Nucleus accumbens (tissue), 56 donors: Measurements from ENCODE around the gene DENND1B.

Source experiments
- DNase-seq, 56 donors: peaks; one replicate each; lab custom pipeline; 2025; lab: John Stamatoyannopoulos, UW

DENND1B gene

DNA sequence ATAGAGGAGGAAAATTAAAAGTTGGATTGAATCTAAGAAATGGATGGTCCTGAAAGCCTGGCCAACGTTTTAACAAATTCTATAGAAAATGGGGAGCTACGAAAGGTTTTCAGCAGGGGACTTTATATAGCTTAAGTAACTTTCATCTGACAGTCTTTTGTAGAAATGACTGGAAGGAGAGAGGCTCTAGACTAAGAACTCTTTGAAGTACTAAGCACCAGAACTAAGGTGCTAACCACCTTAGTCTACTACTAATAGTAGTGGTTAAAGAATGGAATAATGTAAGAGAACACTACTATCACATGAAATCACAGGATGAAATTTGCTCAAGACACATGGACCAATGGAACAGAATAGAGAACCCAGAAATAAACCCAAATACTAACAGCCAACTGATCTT, 126.1 kb downstream of the DENND1B start:
- DNase-seq, result no peak

DNA sequence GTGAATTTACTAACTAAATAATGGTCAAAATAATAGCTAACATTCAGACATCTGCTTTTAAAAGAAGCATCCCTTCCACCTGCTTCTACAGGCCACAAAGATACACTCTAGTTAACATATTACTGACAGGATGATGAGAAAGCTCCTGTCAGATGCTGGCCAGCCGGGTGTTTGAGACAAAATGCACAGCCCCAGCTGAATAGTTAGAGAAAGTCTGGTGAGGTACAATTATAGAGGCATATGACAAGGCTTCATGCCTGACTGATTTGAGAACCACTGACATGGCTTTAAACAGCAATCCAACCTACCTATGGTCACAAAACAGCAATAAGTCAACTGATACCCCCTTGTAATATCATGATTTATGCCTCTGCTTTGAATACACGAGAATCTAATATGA, 137.0 kb downstream of the DENND1B start:
- no peak for DNase-seq

DNA sequence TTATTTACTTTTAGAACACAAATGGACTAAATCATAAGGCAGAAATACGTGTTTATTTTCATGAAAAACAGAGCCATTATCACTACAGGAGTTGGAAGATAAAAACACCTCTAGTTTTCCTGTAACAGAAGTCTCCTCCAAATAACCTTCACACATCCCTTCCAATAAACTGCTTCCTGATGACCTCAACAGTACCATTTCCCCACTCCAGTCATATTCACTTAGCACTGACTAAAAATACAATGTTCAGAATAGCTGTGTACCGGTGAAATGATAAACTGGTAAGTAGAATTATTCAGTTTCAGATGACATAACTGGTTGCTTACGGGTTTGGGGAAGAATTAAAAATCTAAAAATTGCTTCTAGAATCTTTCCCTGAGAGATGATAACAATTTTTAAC, 137.9 kb downstream of the DENND1B start:
- DNase-seq, result no peak

DNA sequence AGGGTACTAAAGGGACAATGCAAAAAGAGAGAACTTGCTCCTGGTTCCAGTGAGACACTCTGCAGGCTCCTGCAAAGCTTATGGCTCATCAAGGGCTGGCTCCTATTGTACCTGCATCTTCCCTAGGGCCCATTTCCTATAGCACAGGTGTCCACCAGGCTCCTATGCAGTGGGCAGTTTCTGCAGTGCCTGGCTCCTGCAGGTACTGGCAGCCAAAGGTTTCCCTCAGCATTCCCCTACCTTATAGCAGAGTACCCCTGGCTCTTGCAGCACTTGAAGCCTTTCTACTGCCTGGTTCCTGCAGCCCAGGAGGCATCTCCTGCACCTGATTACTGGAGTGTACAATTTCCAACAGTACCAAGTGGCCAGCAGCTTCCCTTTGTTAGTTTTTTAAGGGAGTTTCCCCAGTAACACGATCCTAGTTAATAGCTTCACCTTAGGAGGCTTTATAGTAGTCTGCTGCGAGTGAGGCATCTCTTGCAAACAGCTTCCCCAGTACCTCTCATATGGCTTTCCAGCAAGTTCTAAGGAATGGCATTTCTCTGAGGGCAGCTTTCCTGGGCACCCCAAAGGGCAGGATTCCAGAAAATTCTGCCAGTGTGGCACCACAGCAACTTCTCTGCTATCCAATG, 141.7 kb downstream of the DENND1B start:
- DNase-seq, result no peak

DNA sequence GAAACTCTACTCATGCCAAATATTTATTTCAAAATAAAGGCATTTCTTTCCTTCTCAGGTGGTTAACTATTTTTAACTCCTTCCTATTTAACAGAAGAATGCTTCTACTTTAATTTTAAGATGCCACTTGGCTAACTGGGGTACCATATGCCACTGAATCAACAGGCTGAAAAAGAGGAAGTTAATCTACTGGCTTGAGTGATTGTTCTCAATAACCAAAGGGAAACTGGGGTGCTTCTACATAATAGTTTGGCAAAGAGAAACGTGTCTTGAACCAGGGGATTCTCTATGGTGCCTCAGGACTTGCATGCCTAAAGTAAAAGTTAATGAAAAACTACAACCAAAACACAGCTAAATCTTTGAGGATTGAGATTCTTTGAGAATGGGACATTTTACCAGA, 142.6 kb downstream of the DENND1B start:
- no peak for DNase-seq

DNA sequence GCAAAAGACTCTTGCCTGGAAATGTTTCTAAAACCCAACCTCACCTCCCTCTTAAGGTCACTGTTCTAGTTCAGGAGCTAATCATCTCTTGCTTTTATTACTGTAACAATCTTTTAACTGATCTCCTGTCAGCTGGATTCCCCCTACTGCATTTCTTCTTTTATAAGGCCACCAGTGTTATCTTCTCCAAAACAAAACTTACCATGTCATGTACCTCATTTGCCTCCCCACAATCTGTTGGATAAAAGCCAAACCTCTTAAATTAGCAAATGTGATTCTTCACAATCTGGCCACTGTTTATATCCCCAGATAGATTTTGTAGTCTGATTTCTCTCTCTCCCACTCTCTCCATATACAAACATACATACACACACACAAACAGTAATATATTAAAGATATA, 143.3 kb downstream of the DENND1B start:
- DNase-seq, result no peak

DNA sequence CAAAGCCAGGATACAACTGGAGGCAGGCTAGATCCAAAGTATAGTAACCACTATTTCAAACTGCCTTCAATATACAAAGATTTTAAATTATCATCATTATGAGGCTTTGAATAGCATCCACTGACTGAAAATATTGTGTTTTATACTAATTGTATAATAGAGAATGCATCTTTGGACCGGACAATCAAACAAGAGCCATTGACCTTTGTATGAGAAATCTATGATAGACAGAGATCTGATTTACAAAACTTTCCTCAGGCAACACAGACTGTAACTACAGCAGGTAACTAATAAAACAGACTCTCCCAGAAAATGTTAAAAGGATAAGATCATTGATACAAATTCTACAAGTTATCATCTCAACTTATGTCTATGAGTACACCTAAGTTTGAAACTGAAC, 152.9 kb downstream of the DENND1B start:
- no peak for DNase-seq

DNA sequence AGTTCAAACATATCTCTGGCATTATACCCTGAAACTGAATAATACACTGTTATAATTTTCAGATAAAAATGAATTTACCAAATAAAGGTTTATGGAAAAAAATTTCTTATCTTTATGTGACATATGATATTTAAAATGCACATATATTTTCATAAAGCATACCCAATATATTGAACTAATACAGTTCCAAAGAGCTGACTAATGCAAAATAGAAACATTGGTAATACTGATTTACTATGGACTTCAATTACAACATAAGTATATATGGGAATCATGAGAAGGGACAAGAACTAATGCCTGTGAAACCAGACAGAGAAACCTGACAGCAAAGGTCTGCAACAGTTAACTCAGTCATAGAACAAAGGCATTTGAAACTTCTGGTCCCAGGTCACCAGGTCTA, 153.5 kb downstream of the DENND1B start:
- no peak for DNase-seq

DNA sequence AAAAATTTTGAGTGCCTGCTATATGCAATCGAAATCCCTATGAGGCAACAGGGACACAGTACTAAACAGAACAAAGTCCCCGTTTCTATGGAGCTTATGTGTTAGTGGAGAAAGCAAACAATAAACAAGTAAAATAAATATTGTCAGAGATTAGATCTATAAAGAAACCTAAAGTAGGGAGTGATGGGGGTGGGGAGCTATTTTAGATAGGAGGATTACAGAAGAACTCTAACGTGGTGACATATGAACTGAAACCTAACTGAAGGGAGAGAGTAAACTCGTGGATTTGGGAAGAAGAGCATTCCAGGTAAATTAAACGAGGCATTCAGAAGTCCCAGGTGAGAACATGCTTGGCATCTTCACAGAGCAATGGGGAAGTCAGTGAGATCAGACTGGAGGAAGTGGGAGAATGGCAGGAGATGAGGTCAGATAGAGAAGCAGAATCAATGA, 154.5 kb downstream of the DENND1B start:
- no peak for DNase-seq

DNA sequence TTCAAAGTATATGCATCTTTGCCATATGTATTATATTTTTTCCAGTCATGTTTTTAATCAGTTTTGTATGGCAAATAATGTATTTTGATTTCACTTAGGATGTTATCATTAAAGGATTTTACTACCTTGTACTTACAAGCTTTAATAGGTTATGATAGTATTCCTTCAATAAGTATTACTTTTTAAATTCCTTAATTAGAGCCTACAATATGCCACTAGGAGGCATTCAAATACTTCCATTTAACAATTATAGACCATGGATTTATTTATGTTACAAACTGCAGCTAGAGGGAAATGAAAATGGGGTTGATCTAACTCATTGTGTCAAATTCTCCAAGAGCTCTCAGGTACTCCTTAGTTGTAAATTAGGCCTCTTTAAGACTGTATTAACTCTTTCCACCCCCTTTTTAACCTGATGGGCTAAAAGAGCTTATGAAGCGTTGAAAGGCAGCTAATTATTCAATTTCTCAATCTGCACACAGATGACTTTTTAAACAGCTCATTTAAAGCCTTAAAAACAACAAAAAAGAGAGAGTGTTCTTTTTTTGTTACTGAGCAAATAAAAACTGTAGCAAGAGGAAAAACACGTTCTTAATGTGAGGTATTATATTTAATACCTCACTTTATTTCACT, 156.2 kb downstream of the DENND1B start:
- DNase-seq, result no peak

DNA sequence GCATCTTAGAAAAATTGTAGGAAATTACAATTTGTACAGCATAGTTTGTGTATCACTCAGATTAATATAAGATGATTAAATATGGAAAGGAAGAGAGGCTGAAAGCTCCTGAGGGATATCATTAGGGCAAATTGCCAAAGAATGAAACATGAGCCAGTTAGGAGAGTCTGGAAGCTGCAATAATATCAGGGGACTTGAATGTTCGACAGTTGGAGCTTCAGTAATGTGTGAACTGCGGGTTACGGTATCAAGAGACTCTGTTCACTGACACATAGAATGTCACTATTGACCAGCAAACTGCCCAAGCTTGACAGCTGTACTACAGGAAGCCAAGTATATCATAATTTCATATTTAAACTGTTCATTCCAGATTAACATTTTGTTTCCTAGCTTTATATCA, 157.2 kb downstream of the DENND1B start:
- DNase-seq, result no peak

DNA sequence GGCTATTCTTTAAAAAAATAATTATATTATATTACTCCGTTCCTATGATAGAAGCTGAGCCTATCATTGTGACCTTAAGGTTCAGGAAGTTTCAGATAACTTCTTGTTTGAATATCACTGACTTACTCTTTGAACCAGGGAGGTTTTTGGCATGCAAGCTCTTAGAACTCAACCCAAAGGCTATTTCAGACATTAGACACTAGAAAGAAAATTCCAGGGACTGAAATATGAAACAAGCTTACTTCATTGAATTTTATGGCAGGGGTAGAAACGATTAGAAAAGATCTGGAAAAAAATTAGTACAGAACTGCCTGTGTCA, 159.6 kb downstream of the DENND1B start:
- DNase-seq, result no peak

DNA sequence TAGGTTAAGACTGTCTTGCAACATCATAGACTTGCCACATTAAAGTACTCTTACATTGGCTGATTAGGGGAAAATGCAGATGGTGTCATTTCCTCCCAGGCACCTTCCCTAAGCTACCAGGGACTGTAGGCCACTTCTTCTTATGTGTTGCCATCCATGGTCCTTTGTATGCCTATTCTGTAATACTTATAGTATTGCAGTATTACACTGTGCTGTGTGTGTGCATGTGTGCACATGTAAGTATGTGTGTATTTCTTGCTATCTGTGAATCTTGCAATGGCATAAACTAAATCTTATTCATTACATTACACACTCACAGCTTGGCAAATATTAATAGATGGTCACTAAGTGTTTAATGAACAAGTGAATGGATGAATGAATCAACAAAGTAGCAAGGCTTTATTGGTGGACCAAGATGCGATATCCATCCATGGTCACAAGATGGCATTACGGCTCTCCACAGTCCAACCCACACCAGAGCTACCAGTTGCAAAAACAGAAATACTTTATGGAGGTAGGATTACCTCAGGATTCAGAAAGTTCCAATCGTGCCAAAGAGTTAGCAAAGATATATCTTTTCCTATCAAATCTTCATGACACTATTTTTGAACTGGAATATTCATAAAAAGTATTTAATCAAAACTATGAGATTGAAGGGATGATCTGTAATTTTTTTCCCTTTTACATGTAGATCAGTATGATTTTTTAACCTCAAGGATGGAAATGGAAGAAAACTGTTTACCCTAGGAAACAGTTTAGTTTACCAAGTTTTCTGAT, 160.2 kb downstream of the DENND1B start:
- DNase-seq, result peak in 2 of 56 donors; percentile 9 to 12

DNA sequence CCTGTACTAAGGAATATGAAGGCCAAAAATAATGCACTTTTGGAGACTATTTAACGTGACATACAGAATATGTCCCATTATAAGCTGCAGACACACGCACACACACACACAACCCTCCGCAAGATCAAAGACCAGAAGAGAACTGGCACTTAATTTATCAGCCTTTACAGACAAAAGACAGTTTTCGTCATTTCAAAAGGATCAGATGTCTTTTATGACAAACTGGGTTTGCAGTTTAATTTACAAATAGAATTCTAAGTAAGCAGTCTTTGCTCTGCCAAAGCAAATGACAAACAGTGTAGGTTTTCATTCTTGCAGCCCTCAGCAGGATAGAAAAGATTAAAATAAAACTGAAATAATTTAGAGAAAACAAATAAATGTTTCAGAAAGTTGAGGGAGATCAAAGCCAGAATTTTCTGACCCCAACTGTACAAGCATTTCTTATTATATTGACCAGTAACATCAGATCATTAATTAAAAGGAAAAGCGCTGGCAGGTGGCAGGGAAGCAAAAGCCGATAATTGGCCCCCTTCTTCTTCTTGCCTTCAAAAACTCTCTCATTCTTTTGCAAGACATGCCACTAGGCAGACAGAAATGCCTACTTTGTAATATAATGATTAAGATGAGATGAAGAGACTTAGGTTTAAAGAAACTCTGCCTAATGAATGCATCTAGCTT, 169.0 kb downstream of the DENND1B start:
- no peak for DNase-seq

DNA sequence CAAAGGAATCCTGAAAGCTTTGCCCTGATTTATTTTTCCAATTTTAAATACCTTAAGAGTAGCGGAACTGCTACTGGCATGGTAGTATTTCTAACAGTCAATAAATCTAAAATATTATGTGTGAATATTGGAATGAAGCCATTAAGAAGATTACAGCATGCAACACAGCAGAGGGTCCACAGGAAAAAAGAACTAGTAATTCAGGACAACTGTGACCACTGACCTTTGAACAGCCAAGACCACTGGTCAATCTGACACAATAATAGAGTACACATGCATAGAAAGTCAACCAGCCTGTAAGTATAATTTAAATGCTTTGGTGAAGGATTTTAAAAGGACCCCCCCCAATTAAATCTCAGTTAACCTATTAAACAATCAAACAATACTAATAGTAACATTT, 171.0 kb downstream of the DENND1B start:
- DNase-seq, result no peak

DNA sequence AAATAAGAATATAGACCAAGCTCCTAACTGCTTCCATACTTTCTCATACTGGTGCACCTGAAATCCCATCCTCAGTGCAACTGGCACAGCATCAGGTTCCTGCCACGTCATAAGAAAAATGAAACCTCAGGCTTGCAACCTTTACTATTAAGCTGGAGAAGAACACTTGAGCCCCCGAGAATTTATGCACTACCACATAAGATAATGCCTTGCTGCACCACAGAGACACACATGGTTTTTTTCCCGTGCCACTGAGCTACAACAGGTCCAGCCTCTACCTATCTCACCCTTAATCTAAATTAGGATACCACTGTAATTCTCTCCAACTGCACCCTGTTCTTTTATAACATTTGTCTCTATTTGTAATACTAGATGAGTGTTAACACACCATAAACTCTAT, 174.5 kb downstream of the DENND1B start:
- no peak for DNase-seq

DNA sequence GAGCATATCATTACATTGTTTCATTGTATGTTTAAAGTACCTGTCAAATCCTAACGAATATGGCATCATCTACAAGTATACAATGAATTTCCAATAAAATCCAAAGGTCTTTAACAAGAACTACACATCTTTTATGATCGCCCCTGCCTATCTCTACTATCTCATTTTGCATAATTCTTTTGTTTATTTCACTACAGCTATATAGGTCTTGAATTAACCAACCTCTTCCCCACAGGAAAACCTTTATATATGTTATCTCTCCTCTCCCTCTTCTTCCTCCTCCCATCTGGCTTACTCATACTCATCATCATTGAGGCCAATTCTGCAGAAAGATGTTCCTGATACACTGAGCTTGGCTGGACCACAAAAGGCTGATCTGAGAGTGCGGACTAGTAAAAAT, 175.5 kb downstream of the DENND1B start:
- no peak for DNase-seq

DNA sequence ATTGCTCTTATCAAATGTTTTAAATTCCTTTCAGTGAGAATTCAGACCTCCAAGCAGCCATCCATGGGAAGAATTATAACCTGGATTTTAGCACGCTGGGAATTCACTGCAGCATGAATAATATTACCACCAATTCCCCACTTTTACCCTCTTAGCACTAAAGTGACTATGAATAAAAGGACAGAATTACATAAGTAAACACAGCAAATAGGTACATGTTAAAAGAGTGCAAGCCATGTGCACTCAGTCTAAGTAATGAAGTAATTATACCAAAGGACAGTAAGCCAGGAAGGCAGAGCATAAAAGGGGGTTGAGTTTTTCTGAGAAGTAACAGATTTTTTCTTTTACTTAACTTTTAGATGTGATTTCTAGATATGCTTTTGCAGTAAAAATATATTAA, 176.3 kb downstream of the DENND1B start:
- no peak for DNase-seq

DNA sequence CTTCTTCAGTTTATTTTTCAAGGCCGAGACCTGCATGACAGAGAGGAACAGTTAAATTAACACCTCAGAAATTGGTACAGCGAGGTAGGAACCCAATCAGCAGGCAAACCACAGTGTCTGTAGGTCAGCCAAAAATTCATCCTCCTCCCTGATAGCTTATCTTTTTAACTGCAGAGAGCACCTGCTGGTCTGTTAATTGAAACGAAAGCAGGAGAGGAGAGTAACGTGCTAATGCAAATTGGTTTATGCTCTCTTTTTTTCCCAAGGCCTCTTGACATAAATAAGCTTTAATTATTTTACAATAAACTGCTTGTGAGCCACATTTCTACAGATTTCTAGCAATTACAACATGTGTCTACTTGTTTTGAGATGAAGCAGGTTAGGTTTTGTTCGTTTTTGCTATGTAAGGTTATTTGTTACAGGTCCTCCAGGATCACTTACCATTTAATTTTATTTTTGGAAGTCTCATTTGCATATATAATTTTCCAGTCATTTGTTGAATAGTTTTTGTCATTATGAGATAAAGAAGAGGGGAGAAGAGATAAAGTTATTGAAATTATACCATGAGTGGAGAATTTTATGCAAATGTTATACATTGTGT, 179.9 kb downstream of the DENND1B start:
- no peak for DNase-seq

DNA sequence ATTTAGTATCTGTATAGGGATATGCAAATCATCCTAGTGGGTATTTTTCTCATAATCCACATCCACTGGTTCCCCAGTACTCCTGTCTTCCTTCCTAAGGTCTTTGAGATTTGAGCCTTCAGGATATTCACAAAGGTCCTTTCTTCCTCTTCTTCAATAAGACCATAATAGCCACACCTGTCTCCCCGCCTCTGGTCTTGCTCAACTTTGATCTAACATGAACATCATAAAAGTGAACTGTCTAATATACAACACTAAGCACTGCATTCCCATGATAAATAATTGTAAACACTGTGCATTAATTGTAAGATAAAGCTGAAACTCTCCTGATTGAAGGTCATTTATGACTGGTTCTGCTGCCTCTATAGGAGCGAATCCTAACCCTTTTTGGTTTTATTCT, 184.6 kb downstream of the DENND1B start:
- DNase-seq, result no peak

DNA sequence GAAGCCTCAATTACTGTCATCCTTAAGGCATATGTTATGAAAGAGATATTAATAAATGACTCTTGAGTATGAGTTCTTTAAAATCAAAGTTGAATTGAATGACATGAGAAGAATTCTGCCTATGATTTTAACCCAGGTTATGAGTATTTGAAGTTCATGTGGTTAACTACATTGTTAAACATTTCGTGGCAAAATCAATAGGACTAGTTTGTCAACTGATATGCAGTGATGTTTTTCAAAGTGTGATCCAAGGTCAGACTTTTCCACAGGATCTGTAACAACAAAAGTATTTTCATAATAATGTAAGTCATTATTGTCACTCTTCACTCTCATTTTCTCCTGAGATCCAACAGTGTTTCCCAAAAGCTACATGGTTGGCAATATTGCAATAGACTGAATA, 189.5 kb downstream of the DENND1B start:
- DNase-seq, result no peak
